ENCODE measurements around the gene WDFY3.
"Not testable (repeated sequence)": the region's sequence is repeated elsewhere in the genome, so short reads cannot be mapped to it uniquely, and the experiment has no call there.

Gene WDFY3

GRCh38 chr4:84856468-84857049 is 109.9 kb downstream of the WDFY3 start:
- no peak for DNase-seq (ENCODE audit: low read depth in 3 of 3)

GRCh38 chr4:84855774-84856173 is 110.7 kb downstream of the WDFY3 start:
- DNase-seq (ENCODE audit: low read depth in 3 of 3): no peak

- DNase-seq (ENCODE audit: low read depth in 3 of 3): no peak
Observed at GRCh38 chr4:84852081-84852480, 114.4 kb downstream of the WDFY3 start.

GRCh38 chr4:84849051-84849640 is 117.3 kb downstream of the WDFY3 start:
- DNase-seq (ENCODE audit: low read depth in 3 of 3): no peak

DNA sequence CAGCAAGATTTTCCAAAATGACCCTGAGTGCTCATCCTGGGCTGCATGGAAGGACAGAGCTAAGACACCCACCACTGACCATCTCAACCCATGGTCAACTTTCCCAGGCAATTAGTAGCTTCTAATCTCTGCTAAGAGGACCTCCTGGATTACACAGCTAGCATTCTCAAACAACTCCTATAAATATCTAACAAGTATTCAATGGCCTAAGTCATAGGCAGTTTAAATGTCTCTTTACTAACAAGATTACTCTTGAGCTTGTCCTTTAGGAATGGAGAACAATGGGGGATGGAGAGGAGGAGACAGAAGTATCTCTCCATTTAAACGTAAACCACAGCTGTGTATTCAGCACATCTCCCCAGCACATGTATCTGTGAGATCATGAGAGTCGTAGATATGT is 118.1 kb downstream of the WDFY3 start:
- no peak for DNase-seq (ENCODE audit: low read depth in 3 of 3)

GRCh38 chr4:84847978-84848377 is 118.5 kb downstream of the WDFY3 start:
- DNase-seq (ENCODE audit: low read depth in 3 of 3): no peak

GRCh38 chr4:84846985-84847384 is 119.5 kb downstream of the WDFY3 start:
- no peak for DNase-seq (ENCODE audit: low read depth in 3 of 3)

- no peak for DNase-seq (ENCODE audit: low read depth in 3 of 3)
Observed at GRCh38 chr4:84841435-84841834, 125.1 kb downstream of the WDFY3 start.

GRCh38 chr4:84837751-84838150 is 128.7 kb downstream of the WDFY3 start:
- DNase-seq (ENCODE audit: low read depth in 3 of 3): no peak

GRCh38 chr4:84829633-84830032 is 136.9 kb downstream of the WDFY3 start:
- not testable (repeated sequence) for DNase-seq (ENCODE audit: low read depth in 3 of 3)

GRCh38 chr4:84826681-84827080 is 139.8 kb downstream of the WDFY3 start:
- no peak for DNase-seq (ENCODE audit: low read depth in 3 of 3)

GRCh38 chr4:84825701-84826341 is 140.7 kb downstream of the WDFY3 start:
- no peak for DNase-seq (ENCODE audit: low read depth in 3 of 3)

DNA sequence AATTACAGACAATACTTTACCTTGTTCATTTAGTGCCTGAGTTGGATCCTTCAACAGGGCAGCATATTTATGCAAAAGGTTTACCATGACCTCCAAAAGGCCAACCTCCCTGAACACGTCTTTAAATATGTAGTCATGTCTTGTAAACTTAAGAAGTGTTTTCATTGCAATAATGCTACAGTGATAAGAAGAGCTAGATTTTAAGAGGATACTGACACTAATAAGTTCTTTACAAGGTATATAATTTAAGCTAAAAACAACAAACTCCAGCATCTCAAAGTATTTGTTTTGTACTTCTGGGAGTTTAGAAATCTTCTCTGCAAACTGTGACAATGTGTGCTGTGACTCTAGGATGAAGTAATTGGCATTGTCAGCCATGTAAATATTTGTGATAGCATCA is 145.4 kb downstream of the WDFY3 start:
- no peak for DNase-seq (ENCODE audit: low read depth in 3 of 3)

DNA sequence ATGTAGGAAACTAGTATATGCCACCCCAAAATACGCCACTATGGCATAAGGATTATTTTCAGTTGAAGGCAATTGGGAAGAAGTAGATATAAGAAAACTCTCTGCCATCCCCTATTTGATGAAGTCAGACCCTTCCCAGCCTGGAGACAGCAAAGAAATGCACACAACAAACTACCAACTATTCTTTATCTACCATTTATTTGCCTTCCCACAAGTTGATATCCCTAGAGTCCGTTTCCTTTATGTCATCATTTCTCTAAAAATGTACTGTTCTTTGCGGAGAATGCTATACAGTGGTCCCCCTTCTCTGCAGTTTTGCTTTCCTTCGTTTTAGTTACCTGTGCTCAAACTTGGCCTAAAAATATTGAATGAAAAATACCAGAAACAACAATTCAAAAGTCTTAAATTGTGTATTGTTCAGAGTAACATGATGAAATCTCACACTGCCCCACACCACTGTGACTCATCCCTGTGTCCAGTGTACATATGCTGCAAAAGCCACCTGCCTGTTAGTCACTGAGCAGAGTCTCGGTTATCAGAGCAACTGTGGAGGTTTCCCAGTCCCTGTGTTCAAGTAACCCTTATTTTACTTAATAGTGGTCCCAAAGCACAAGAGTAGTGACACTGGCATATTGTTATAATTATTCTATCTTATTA is 152.3 kb downstream of the WDFY3 start:
- DNase-seq (ENCODE audit: low read depth in 3 of 3): no peak

GRCh38 chr4:84809946-84810345 is 156.5 kb downstream of the WDFY3 start:
- no peak for DNase-seq (ENCODE audit: low read depth in 3 of 3)

- no peak for DNase-seq (ENCODE audit: low read depth in 3 of 3)
Observed at GRCh38 chr4:84808332-84808731, 158.2 kb downstream of the WDFY3 start.

GRCh38 chr4:84806541-84806940 is 159.9 kb downstream of the WDFY3 start:
- not testable (repeated sequence) for DNase-seq (ENCODE audit: low read depth in 3 of 3)

GRCh38 chr4:84804136-84804535 is 162.4 kb downstream of the WDFY3 start:
- DNase-seq (ENCODE audit: low read depth in 3 of 3): no peak

DNA sequence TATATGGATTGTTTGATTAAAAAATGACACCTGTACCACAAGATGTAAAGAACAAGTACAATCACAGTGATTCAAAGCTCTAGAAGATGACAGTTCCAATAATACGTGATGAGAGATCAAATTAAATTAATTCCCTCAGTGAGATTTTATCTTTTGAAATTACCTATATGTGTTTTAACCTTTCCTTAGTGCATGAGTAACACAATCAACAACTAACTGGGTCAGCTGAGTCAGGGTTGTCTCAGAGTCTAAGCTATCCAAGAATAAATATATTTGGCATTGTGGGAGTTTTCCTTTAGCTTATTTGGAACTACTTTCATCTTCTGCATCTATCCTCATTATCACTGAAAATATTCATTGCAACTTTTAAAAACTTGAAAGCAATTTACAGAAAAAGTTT is 162.8 kb downstream of the WDFY3 start:
- no peak for DNase-seq (ENCODE audit: low read depth in 3 of 3)

DNA sequence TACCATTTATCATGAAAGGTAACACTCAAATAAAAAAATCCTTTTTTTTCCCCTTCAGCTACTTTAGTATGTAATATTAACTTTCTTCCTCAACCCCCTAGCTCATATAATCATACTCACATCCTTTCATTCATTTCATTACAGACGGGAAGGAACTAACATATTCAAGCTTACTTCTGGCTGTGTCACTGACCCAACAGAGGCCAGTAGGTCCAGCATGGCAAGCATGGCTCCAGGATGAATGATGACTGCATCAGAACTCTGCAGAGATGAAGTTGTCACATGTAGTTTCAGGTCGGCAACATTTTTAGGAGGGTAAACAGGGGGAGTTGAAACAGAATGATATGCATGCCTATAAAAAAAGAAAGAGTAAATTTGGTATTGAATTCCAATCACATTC is 163.4 kb downstream of the WDFY3 start:
- no peak for DNase-seq (ENCODE audit: low read depth in 3 of 3)

GRCh38 chr4:84800256-84800655 is 166.2 kb downstream of the WDFY3 start:
- no peak for DNase-seq (ENCODE audit: low read depth in 3 of 3)

- no peak for DNase-seq (ENCODE audit: low read depth in 3 of 3)
Observed at GRCh38 chr4:84799318-84799717, 167.2 kb downstream of the WDFY3 start.

DNA sequence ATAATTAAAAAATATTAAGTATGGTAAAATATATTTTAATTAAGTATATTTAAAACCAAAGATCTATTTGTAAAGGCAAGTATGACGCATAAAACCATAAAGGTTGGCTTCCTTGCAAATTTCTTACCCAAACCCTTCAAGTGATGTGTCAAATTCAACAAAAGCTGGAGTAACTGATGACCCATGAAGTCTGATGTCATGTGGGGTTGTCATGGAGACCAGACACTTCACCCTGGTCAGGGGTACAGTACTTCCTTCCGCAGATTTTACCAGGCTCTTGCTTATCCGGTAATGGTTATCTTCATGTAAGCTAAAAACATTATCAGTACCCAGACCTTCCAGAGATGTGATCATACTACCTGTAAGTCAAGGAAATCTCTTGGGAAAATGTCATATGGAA is 170.1 kb downstream of the WDFY3 start:
- no peak for DNase-seq (ENCODE audit: low read depth in 3 of 3)

All from stimulated activated CD4-positive, alpha-beta T cell treated with anti-CD3 and anti-CD28 coated beads, TNF-alpha, amount 100 ng/mL, for 4 hours (primary cell).